CD4-positive, alpha-beta T cell treated with Interleukin-10 for 1 hour (primary cell): ENCODE data around the gene HES7.

ENCODE experiments used
- DNase-seq: peaks from one replicate; pipeline ENCODE4 v3.0.0-alpha.2; 2020

Gene HES7

DNA sequence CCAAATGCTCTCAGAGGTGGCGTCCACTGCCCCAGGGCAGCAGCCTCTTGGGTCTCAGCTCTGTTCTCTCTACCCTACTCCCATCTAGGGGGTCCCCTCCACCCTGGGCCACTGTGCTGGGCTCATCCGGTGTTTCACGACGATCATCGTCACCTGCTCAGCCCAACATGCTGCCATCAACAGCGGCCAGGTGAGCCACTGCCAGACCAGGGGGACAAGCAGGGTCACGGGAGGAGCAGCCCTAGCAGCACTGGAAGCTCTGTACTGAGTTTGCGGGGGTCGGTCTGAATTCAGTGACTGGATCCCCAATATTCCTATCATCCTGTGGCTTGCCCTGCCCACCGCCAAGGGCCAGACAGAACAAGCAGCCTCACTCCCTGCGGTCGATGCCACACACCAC lies 52.4 kb downstream of the HES7 start:
- no peak for DNase-seq
